ENCODE measurements around the gene RAB20.

The RAB20 gene

DNA sequence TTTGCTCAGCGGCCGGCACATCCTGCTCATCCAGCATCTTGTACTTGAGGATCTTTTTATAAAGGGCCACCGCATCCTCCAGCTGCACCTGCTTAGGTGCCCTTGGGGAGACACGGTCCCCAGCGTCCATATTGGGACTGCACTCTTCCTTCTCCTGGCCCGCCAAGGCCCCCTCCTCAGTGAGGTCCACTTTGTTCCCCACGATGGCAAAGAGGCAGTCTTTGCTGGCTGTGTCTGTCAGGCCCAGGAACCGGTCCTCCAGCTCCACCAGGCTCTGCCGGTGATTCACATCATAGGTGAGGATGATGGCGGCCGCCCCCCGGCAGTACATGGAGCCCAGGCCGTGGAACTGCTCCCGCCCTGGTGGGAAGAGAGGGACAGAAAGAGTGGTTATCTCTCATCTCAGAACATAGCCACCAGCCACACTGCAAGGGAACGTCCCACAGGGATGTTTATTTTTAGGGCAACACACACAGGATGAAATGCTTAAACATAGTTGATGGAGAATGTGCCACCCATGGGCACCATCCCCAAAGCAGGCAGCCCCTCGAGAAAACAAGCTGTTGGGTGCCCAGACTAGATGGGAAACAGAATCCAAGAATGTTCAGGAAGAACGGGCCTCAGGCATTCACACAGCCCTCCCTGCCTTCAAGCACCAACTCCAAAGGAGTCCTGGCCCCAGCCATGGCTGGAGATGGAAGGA lies 37.5 kb downstream of the RAB20 start:
- DNase-seq (ENCODE audit: low read depth in 1 of 2, low spot score in 1 of 2) = no peak
- no peak overlapping the region for H3K4me3 ChIP-seq (replicated peaks; ENCODE audit: insufficient read depth, low read length)
- no peaks in the 10 kb centered on the region for H3K27me3 ChIP-seq (ENCODE audit: insufficient read depth, poor library complexity, severe bottlenecking)
- no peak for TF ChIP-seq POLR2AphosphoS5 (IDR thresholded peaks at IDR 0.05; ENCODE audit: low read depth)
- TF ChIP-seq REST (IDR thresholded peaks at IDR 0.05; ENCODE audit: insufficient replicate concordance, low read depth) = no peak
- TF ChIP-seq SPI1 (IDR thresholded peaks at IDR 0.05; ENCODE audit: borderline replicate concordance, low read depth) = no peak
- TF ChIP-seq, protein P1, sequence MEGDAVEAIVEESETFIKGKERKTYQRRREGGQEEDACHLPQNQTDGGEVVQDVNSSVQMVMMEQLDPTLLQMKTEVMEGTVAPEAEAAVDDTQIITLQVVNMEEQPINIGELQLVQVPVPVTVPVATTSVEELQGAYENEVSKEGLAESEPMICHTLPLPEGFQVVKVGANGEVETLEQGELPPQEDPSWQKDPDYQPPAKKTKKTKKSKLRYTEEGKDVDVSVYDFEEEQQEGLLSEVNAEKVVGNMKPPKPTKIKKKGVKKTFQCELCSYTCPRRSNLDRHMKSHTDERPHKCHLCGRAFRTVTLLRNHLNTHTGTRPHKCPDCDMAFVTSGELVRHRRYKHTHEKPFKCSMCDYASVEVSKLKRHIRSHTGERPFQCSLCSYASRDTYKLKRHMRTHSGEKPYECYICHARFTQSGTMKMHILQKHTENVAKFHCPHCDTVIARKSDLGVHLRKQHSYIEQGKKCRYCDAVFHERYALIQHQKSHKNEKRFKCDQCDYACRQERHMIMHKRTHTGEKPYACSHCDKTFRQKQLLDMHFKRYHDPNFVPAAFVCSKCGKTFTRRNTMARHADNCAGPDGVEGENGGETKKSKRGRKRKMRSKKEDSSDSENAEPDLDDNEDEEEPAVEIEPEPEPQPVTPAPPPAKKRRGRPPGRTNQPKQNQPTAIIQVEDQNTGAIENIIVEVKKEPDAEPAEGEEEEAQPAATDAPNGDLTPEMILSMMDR (IDR thresholded peaks at IDR 0.05; ENCODE audit: insufficient read depth, low read length) = no peak
- no peak for TF ChIP-seq GABPA (IDR thresholded peaks at IDR 0.05; ENCODE audit: low read depth)
- peak overlapping the region; percentile 49 for H3K27ac ChIP-seq (replicated peaks)

DNA sequence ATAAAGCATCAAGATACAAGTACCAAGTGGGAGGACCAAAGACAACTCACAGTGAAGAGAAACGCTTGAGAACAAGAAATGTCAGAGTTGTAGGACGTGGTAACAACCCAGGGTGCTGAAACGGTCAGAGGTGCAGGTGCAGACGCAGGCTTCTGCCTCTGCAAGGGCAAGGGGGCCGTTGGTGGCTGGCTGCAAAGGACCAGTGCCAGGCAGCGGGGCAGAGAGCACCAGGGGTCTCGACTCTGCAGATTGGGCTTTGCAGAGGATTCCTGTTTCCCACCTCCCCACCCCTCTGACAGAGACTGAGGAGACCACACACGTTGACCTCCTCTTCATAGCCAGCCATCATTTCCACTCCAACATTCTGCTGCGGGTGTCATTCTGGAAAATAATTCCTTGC lies 38.3 kb downstream of the RAB20 start:
- DNase-seq (ENCODE audit: low read depth in 1 of 2, low spot score in 1 of 2) = no peak
- H3K4me3 ChIP-seq (replicated peaks; ENCODE audit: insufficient read depth, low read length) = no peak overlapping the region
- TF ChIP-seq POLR2AphosphoS5 (IDR thresholded peaks at IDR 0.05; ENCODE audit: low read depth) = no peak
- TF ChIP-seq SPI1 (IDR thresholded peaks at IDR 0.05; ENCODE audit: borderline replicate concordance, low read depth) = no peak
- TF ChIP-seq REST (IDR thresholded peaks at IDR 0.05; ENCODE audit: insufficient replicate concordance, low read depth) = peak; percentile 30
- H3K27me3 ChIP-seq (ENCODE audit: insufficient read depth, poor library complexity, severe bottlenecking) = no peaks in the 10 kb centered on the region
- no peak overlapping the region for H3K27ac ChIP-seq (replicated peaks)

DNA sequence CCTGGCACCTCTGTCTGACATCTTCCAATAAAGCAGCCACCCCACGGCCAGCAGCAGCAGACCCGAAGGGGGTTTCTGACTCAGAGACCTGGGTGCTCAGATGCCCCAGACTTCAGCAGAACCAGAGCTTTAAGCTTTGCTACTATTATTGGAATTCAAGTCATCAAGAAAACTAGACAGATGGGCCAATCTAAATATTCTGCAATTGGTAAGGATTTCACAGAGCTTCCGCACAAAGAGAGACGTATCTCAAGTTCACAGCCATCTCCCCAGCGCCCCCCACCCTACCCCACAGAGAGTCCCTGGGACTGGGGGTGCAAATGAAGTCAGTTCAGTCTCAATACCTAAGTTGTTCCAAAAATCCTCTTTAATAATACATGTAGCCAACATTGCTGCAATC lies 38.8 kb downstream of the RAB20 start:
- no peak overlapping the region for H3K27ac ChIP-seq (replicated peaks)
- TF ChIP-seq, protein P1 (IDR thresholded peaks at IDR 0.05; ENCODE audit: insufficient read depth, low read length) = no peak
- TF ChIP-seq POLR2AphosphoS5 (IDR thresholded peaks at IDR 0.05; ENCODE audit: low read depth) (no peak), REST (IDR thresholded peaks at IDR 0.05; ENCODE audit: insufficient replicate concordance, low read depth) (no peak), SPI1 (IDR thresholded peaks at IDR 0.05; ENCODE audit: borderline replicate concordance, low read depth) (no peak), GABPA (IDR thresholded peaks at IDR 0.05; ENCODE audit: low read depth) (no peak)
- H3K27me3 ChIP-seq (ENCODE audit: insufficient read depth, poor library complexity, severe bottlenecking) = no peaks in the 10 kb centered on the region
- H3K4me3 ChIP-seq (replicated peaks; ENCODE audit: insufficient read depth, low read length) = no peak overlapping the region
- no peak for DNase-seq (ENCODE audit: low read depth in 1 of 2, low spot score in 1 of 2)
